ENCODE measurements around the gene TGFBR3. TPM values are rescaled to one million over a fixed set of nuclear protein-coding genes. Genes with fewer than 3 reads are reported as not detected.

TGFBR3 gene
- total RNA-seq, 1 donor from 2014 or later, result 2.5 TPM

GRCh38 chr1:91684481-91685196 lies 201.3 kb downstream of the TGFBR3 start:
- H3K36me3 Mint-ChIP-seq (ENCODE audit: low read depth, unreplicated experiment), result peaks cover 2% of the 10 kb centered on the region
- Histone ChIP-seq H3K79me2 (ENCODE audit: insufficient read depth, low read length) (no peaks in the 10 kb centered on the region), H3K4me3 (ENCODE audit: insufficient read depth, low read depth, low read length) (no peak overlapping the region), H2AFZ (ENCODE audit: low read depth, low read length) (no peak overlapping the region), H3K36me3 (ENCODE audit: insufficient read depth, low read length) (no peaks in the 10 kb centered on the region), H4K20me1 (ENCODE audit: insufficient read depth, low read length) (no peaks in the 10 kb centered on the region), H3K9me3 (ENCODE audit: insufficient read depth, low read depth, low read length) (no peaks in the 10 kb centered on the region), H3K27me3 (ENCODE audit: insufficient read depth, low read length) (no peaks in the 10 kb centered on the region), H3K4me2 (ENCODE audit: low read length) (no peak overlapping the region), H3K9ac (ENCODE audit: low read length) (no peak overlapping the region), H3K27ac (ENCODE audit: low read depth, low read length) (no peak overlapping the region), H3K4me1 (ENCODE audit: insufficient read depth, low read length) (no peaks in the 10 kb centered on the region)
- no peaks in the 10 kb centered on the region for H3K9me3 Mint-ChIP-seq (ENCODE audit: unreplicated experiment)
- FAIRE-seq (no peak), DNase-seq (ENCODE audit: low read depth) (no peak)
- TF ChIP-seq EZH2 (IDR thresholded peaks at IDR 0.05; ENCODE audit: insufficient read depth, low read length) (no peak), CTCF (IDR thresholded peaks at IDR 0.05; ENCODE audit: insufficient read depth, low read depth, low read length) (no peak)
- H3K4me3 Mint-ChIP-seq (ENCODE audit: unreplicated experiment), result no peak overlapping the region
- H3K27ac Mint-ChIP-seq (ENCODE audit: unreplicated experiment), result no peak overlapping the region
- peaks cover 6% of the 10 kb centered on the region for H3K27me3 Mint-ChIP-seq (ENCODE audit: low read depth, unreplicated experiment)
- no peaks in the 10 kb centered on the region for H3K4me1 Mint-ChIP-seq (ENCODE audit: low read depth, unreplicated experiment)

- H3K27ac Mint-ChIP-seq (ENCODE audit: unreplicated experiment), result no peak overlapping the region
- FAIRE-seq (no peak), DNase-seq (ENCODE audit: low read depth) (no peak)
- peaks cover 1% of the 10 kb centered on the region for H3K27me3 Mint-ChIP-seq (ENCODE audit: low read depth, unreplicated experiment)
- H3K27ac ChIP-seq (ENCODE audit: low read depth, low read length), result no peak overlapping the region
- H3K9me3 ChIP-seq (ENCODE audit: insufficient read depth, low read depth, low read length), result no peaks in the 10 kb centered on the region
- TF ChIP-seq CTCF (IDR thresholded peaks at IDR 0.05; ENCODE audit: insufficient read depth, low read depth, low read length) (no peak), EZH2 (IDR thresholded peaks at IDR 0.05; ENCODE audit: insufficient read depth, low read length) (no peak)
- no peaks in the 10 kb centered on the region for H3K9me3 Mint-ChIP-seq (ENCODE audit: unreplicated experiment)
- H3K4me1 ChIP-seq (ENCODE audit: insufficient read depth, low read length), result no peaks in the 10 kb centered on the region
- no peak overlapping the region for H3K4me2 ChIP-seq (ENCODE audit: low read length)
- no peaks in the 10 kb centered on the region for H3K36me3 ChIP-seq (ENCODE audit: insufficient read depth, low read length)
- no peaks in the 10 kb centered on the region for H3K27me3 ChIP-seq (ENCODE audit: insufficient read depth, low read length)
- H3K4me3 Mint-ChIP-seq (ENCODE audit: unreplicated experiment), result no peak overlapping the region
- H2AFZ ChIP-seq (ENCODE audit: low read depth, low read length), result no peak overlapping the region
- no peaks in the 10 kb centered on the region for H4K20me1 ChIP-seq (ENCODE audit: insufficient read depth, low read length)
- peaks cover 2% of the 10 kb centered on the region for H3K36me3 Mint-ChIP-seq (ENCODE audit: low read depth, unreplicated experiment)
- H3K4me1 Mint-ChIP-seq (ENCODE audit: low read depth, unreplicated experiment), result no peaks in the 10 kb centered on the region
- H3K4me3 ChIP-seq (ENCODE audit: insufficient read depth, low read depth, low read length), result no peak overlapping the region
- H3K79me2 ChIP-seq (ENCODE audit: insufficient read depth, low read length), result no peaks in the 10 kb centered on the region
- no peak overlapping the region for H3K9ac ChIP-seq (ENCODE audit: low read length)
These were observed 202.4 kb downstream of the TGFBR3 start for GRCh38 chr1:91683598-91683951.

- H3K36me3 Mint-ChIP-seq (ENCODE audit: low read depth, unreplicated experiment), result peaks cover 2% of the 10 kb centered on the region
- H3K4me1 Mint-ChIP-seq (ENCODE audit: low read depth, unreplicated experiment), result no peaks in the 10 kb centered on the region
- no peak overlapping the region for H3K4me3 Mint-ChIP-seq (ENCODE audit: unreplicated experiment)
- Histone ChIP-seq H2AFZ (ENCODE audit: low read depth, low read length) (no peak overlapping the region), H3K27me3 (ENCODE audit: insufficient read depth, low read length) (no peaks in the 10 kb centered on the region), H3K9me3 (ENCODE audit: insufficient read depth, low read depth, low read length) (no peaks in the 10 kb centered on the region), H3K9ac (ENCODE audit: low read length) (no peak overlapping the region), H3K4me2 (ENCODE audit: low read length) (no peak overlapping the region), H3K27ac (ENCODE audit: low read depth, low read length) (no peak overlapping the region), H3K4me1 (ENCODE audit: insufficient read depth, low read length) (no peaks in the 10 kb centered on the region), H3K79me2 (ENCODE audit: insufficient read depth, low read length) (no peaks in the 10 kb centered on the region), H3K36me3 (ENCODE audit: insufficient read depth, low read length) (no peaks in the 10 kb centered on the region), H3K4me3 (ENCODE audit: insufficient read depth, low read depth, low read length) (no peak overlapping the region), H4K20me1 (ENCODE audit: insufficient read depth, low read length) (no peaks in the 10 kb centered on the region)
- peaks cover 1% of the 10 kb centered on the region for H3K27me3 Mint-ChIP-seq (ENCODE audit: low read depth, unreplicated experiment)
- no peak overlapping the region for H3K27ac Mint-ChIP-seq (ENCODE audit: unreplicated experiment)
- FAIRE-seq, result no peak
- no peak for TF ChIP-seq EZH2 (IDR thresholded peaks at IDR 0.05; ENCODE audit: insufficient read depth, low read length)
- TF ChIP-seq CTCF (IDR thresholded peaks at IDR 0.05; ENCODE audit: insufficient read depth, low read depth, low read length), result no peak
- DNase-seq (ENCODE audit: low read depth), result no peak
- no peaks in the 10 kb centered on the region for H3K9me3 Mint-ChIP-seq (ENCODE audit: unreplicated experiment)
These were observed 202.9 kb downstream of the TGFBR3 start for GRCh38 chr1:91682882-91683597.

All from astrocyte (in vitro differentiated cells and primary cell).